GM12874 (cell line): ENCODE results near the gene ADAM17.

ENCODE experiments used
- CTCF ChIP-seq: IDR thresholded peaks from 2 replicates; pipeline ENCODE4 v1.5.1; 2011; ENCODE audit warnings: low read depth, mild to moderate bottlenecking, control low read depth, low read length, moderate library complexity; ENCODE audit not compliant: insufficient read depth

The ADAM17 gene

DNA sequence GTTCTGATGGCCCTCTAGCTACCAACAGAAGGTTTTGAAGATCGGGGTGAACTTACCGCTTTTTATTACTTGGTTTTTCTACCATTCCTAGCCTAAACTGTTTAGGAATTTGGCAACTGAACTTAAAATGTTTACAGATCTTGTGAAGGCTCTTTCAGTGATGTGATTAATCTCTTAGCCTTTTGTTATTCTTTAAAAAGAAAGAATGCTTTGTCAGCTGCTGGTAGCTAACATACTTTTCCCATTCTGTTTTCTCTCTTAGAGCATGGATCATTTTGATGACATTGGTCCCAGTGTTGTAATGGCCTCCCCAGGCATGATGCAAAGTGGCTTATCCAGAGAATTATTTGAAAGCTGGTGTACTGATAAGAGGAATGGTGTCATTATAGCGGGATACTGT is 114.1 kb downstream of the ADAM17 start:
- TF ChIP-seq CTCF, result no peak

- no peak for TF ChIP-seq CTCF
Observed at GRCh38 chr2:9440058-9440727, 115.4 kb downstream of the ADAM17 start.

DNA sequence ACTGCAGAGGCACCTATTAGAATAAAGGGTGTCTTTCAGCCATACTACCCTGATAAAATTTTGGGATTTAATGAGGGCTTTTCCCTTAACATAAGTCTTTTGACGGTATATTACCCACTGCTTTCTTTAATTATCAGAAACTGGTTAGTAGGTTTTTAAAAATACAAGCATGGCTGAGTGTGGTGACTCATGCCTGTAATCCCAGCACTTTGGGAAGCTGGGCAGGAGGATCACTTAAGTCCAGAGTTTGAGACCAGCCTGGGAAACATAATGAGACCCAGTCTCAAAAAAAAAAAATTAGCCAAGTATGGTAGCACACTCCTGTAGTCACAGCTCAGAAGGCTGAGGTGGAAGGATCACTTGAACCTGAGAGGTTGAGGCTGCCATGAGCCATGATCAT is 116.1 kb downstream of the ADAM17 start:
- no peak for TF ChIP-seq CTCF
